Measurements from ENCODE around the gene PRKAR1B. TPM values are rescaled to one million over a fixed set of nuclear protein-coding genes. Genes with fewer than 3 reads are reported as not detected.

Gene PRKAR1B
- total and polyA plus RNA-seq, 10 donors = 9.9 to 39.5 (median 23.5) TPM

GRCh38 chr7:623464-623863, 103.6 kb downstream of the PRKAR1B start:
- H3K4me3 ChIP-seq = no peak overlapping the region
- intact Hi-C loops (cut with DNase I; ENCODE audit: low total_unique reads) = no loop called here
- peaks cover 10 to 77% (median 54%) of the 10 kb centered on the region in 8 donors for H3K9me3 ChIP-seq
- TF ChIP-seq POLR2A (IDR thresholded peaks at IDR 0.05) = no peak
- no peak for TF ChIP-seq POLR2AphosphoS5 (IDR thresholded peaks at IDR 0.05)
- no peak for TF ChIP-seq CTCF (IDR thresholded peaks at IDR 0.05 in 8 of 11, conservative IDR thresholded peaks at IDR 0.05 in 3 of 11)
- peak; percentile 34 for DNase-seq
- H3K36me3 ChIP-seq = peaks cover 0 to 15% (median 0%) of the 10 kb centered on the region in 6 donors
- WGBS, 5 donors = 96 to 97% (median 96%) methylated on average over 8 of the region's 8 CpGs
- H3K27ac ChIP-seq = no peak overlapping the region
- peaks cover 4 to 13% (median 9%) of the 10 kb centered on the region in 6 donors for H3K4me1 ChIP-seq
- H3K27me3 ChIP-seq (replicated peaks in 1 of 7) = no peaks in the 10 kb centered on the region

- WGBS, 5 donors = 94 to 98% (median 97%) methylated on average over 8 of the region's 8 CpGs
- H3K36me3 ChIP-seq = peaks cover 0 to 15% (median 0%) of the 10 kb centered on the region in 6 donors
- TF ChIP-seq POLR2A (IDR thresholded peaks at IDR 0.05) = no peak
- no peak for TF ChIP-seq CTCF (IDR thresholded peaks at IDR 0.05 in 8 of 11, conservative IDR thresholded peaks at IDR 0.05 in 3 of 11)
- no peak for TF ChIP-seq POLR2AphosphoS5 (IDR thresholded peaks at IDR 0.05)
- H3K27ac ChIP-seq = no peak overlapping the region
- intact Hi-C loops (cut with DNase I; ENCODE audit: low total_unique reads) = no loop called here
- no peak overlapping the region for H3K4me3 ChIP-seq
- peaks cover 10 to 69% (median 53%) of the 10 kb centered on the region in 8 donors for H3K9me3 ChIP-seq
- H3K27me3 ChIP-seq (replicated peaks in 1 of 7) = no peaks in the 10 kb centered on the region
- peaks cover 10 to 30% (median 24%) of the 10 kb centered on the region in 6 donors for H3K4me1 ChIP-seq
- peak; percentile 61 for DNase-seq
Observed at GRCh38 chr7:621572-622285, 105.4 kb downstream of the PRKAR1B start.

- Histone ChIP-seq H3K9me3 (peaks cover 10 to 60% (median 45%) of the 10 kb centered on the region in 8 donors), H3K27me3 (replicated peaks in 1 of 7) (no peaks in the 10 kb centered on the region), H3K4me1 (peaks cover 10 to 39% (median 26%) of the 10 kb centered on the region in 6 donors), H3K36me3 (peaks cover 0 to 15% (median 0%) of the 10 kb centered on the region in 6 donors), H3K4me3 (no peak overlapping the region), H3K27ac (no peak overlapping the region)
- no peak for DNase-seq
- intact Hi-C loops (cut with DNase I; ENCODE audit: low total_unique reads) = no loop called here
- no peak for TF ChIP-seq POLR2AphosphoS5 (IDR thresholded peaks at IDR 0.05)
- no peak for TF ChIP-seq POLR2A (IDR thresholded peaks at IDR 0.05)
- no peak for TF ChIP-seq CTCF (IDR thresholded peaks at IDR 0.05 in 8 of 11, conservative IDR thresholded peaks at IDR 0.05 in 3 of 11)
Observed at GRCh38 chr7:620885-621284, 106.2 kb downstream of the PRKAR1B start.

- 53 to 68% (median 54%) methylated on average over 5 of the region's 5 CpGs for whole genome bisulfite sequencing, 5 donors
- no peak for DNase-seq
Observed at GRCh38 chr7:620056-620455, 107.0 kb downstream of the PRKAR1B start.

More at GRCh38 chr7:620056-620455, 107.0 kb downstream of the PRKAR1B start:
- Histone ChIP-seq H3K4me1 (peaks cover 10 to 41% (median 27%) of the 10 kb centered on the region in 6 donors), H3K4me3 (no peak overlapping the region), H3K9me3 (peaks cover 7 to 52% (median 37%) of the 10 kb centered on the region in 8 donors), H3K27me3 (replicated peaks in 1 of 7) (no peaks in the 10 kb centered on the region), H3K27ac (peak overlapping the region in 7 of 8 donors; percentile 46 to 87 (median 84)), H3K36me3 (peaks cover 0 to 15% (median 0%) of the 10 kb centered on the region in 6 donors)
- intact Hi-C loops (cut with DNase I; ENCODE audit: low total_unique reads) = no loop called here
- no peak for TF ChIP-seq POLR2AphosphoS5 (IDR thresholded peaks at IDR 0.05)
- TF ChIP-seq POLR2A (IDR thresholded peaks at IDR 0.05) = no peak
- TF ChIP-seq CTCF (IDR thresholded peaks at IDR 0.05 in 8 of 11, conservative IDR thresholded peaks at IDR 0.05 in 3 of 11) = no peak
